ENCODE data around the gene CLRN3.

The CLRN3 gene

GRCh38 chr10:127872871-127873600 lies 19.7 kb downstream of the CLRN3 start:
- peak; percentile 33 for DNase-seq

- peak; percentile 50 for DNase-seq
Observed at GRCh38 chr10:127872011-127872761, 20.6 kb downstream of the CLRN3 start.

GRCh38 chr10:127871631-127872010 lies 21.1 kb downstream of the CLRN3 start:
- no peak for DNase-seq

GRCh38 chr10:127869329-127869728 lies 23.4 kb downstream of the CLRN3 start:
- no peak for DNase-seq

- DNase-seq = no peak
Observed at GRCh38 chr10:127867805-127868204, 24.9 kb downstream of the CLRN3 start.

GRCh38 chr10:127866276-127867013 lies 26.3 kb downstream of the CLRN3 start:
- no peak for DNase-seq

GRCh38 chr10:127863231-127863825 lies 29.4 kb downstream of the CLRN3 start:
- DNase-seq = no peak

- DNase-seq = no peak
Observed at GRCh38 chr10:127860592-127860991, 32.1 kb downstream of the CLRN3 start.

- no peak for DNase-seq
Observed at GRCh38 chr10:127855976-127856375, 36.8 kb downstream of the CLRN3 start.

- DNase-seq = no peak
Observed at GRCh38 chr10:127855591-127855881, 37.2 kb downstream of the CLRN3 start.

- peak; percentile 85 for DNase-seq
Observed at GRCh38 chr10:127854769-127855590, 37.8 kb downstream of the CLRN3 start.

GRCh38 chr10:127853868-127854768 lies 38.6 kb downstream of the CLRN3 start:
- DNase-seq = peak; percentile 62

GRCh38 chr10:127852456-127852855 lies 40.3 kb downstream of the CLRN3 start:
- no peak for DNase-seq

- no peak for DNase-seq
Observed at GRCh38 chr10:127851661-127852194, 41.0 kb downstream of the CLRN3 start.

- DNase-seq = no peak
Observed at GRCh38 chr10:127850944-127851343, 41.8 kb downstream of the CLRN3 start.

GRCh38 chr10:127849921-127850320 lies 42.8 kb downstream of the CLRN3 start:
- no peak for DNase-seq

- DNase-seq = no peak
Observed at GRCh38 chr10:127849224-127849623, 43.5 kb downstream of the CLRN3 start.

GRCh38 chr10:127848226-127848625 lies 44.5 kb downstream of the CLRN3 start:
- no peak for DNase-seq

- DNase-seq = no peak
Observed at GRCh38 chr10:127845756-127846155, 47.0 kb downstream of the CLRN3 start.

GRCh38 chr10:127840884-127841283 lies 51.9 kb downstream of the CLRN3 start:
- no peak for DNase-seq

- DNase-seq = no peak
Observed at GRCh38 chr10:127836966-127837365, 55.8 kb downstream of the CLRN3 start.

Data from MV-4-11 (cell line).